H9 (cell line): Measurements from ENCODE around the gene NKX2-2. TPM values are rescaled to one million over a fixed set of nuclear protein-coding genes. Genes with fewer than 3 reads are reported as not detected.

ENCODE experiments used
- DNase-seq: peaks from one replicate; pipeline ENCODE4 v3.0.0-alpha.2; 2017
- H2AFZ ChIP-seq: one replicate; pipeline ENCODE4 v1.6.1; 2013; ENCODE audit warnings: mild to moderate bottlenecking, low read length, control low read depth, moderate library complexity
- H2AK5ac ChIP-seq: 2 replicates; pipeline ENCODE4 v1.6.1; 2013; ENCODE audit warnings: low read length, control low read depth, mixed read lengths; ENCODE audit not compliant: insufficient read length
- H2BK120ac ChIP-seq: one replicate; pipeline ENCODE4 v1.6.1; 2013; ENCODE audit warnings: low read depth, mild to moderate bottlenecking, low read length, control low read depth, inconsistent platforms; ENCODE audit not compliant: poor library complexity, severe bottlenecking
- H2BK12ac ChIP-seq: 2 replicates; pipeline ENCODE4 v1.6.1; 2013; ENCODE audit warnings: low read length, control low read depth, mixed read lengths, low read depth; ENCODE audit not compliant: insufficient read length
- H2BK15ac ChIP-seq: 2 replicates; pipeline ENCODE4 v1.6.1; 2013; ENCODE audit warnings: low read depth, low read length, control low read depth
- H2BK20ac ChIP-seq: one replicate; pipeline ENCODE4 v1.6.1; 2013; ENCODE audit warnings: low read depth, mild to moderate bottlenecking, low read length, control low read depth, inconsistent platforms; ENCODE audit not compliant: poor library complexity, severe bottlenecking
- H2BK5ac ChIP-seq: 2 replicates; pipeline ENCODE4 v1.6.1; 2013; ENCODE audit warnings: low read length, control low read depth, mixed read lengths; ENCODE audit not compliant: insufficient read length
- H3K14ac ChIP-seq: 2 replicates; pipeline ENCODE4 v1.6.1; 2013; ENCODE audit warnings: low read length, control low read depth; ENCODE audit not compliant: insufficient read depth
- H3K18ac ChIP-seq: 2 replicates; pipeline ENCODE4 v1.6.1; 2013; ENCODE audit warnings: low read depth, mild to moderate bottlenecking, mixed read lengths, low read length, control low read depth; ENCODE audit not compliant: insufficient read length
- H3K23ac ChIP-seq: 2 replicates; pipeline ENCODE4 v1.6.1; 2013; ENCODE audit warnings: low read length, control low read depth, mixed read lengths, low read depth; ENCODE audit not compliant: insufficient read length
- H3K23me2 ChIP-seq: 2 replicates; pipeline ENCODE4 v1.6.1; 2013; ENCODE audit warnings: low read depth, mild to moderate bottlenecking, mixed read lengths, low read length, control low read depth; ENCODE audit not compliant: insufficient read length, poor library complexity, severe bottlenecking
- H3K27ac ChIP-seq: 2 replicates; pipeline ENCODE4 v1.5.1; 2013; ENCODE audit warnings: low read length, control low read depth, mixed read lengths, low read depth; ENCODE audit not compliant: insufficient read length
- H3K27me3 ChIP-seq: 2 replicates; pipeline ENCODE4 v1.6.1; 2013; ENCODE audit warnings: low read length, control low read depth, inconsistent platforms; ENCODE audit not compliant: insufficient read depth
- H3K4ac ChIP-seq: 2 replicates; pipeline ENCODE4 v1.6.1; 2013; ENCODE audit warnings: low read depth, mild to moderate bottlenecking, control low read depth, inconsistent platforms, low read length, moderate library complexity
- H3K4me1 ChIP-seq: 2 replicates; pipeline ENCODE4 v1.6.1; 2013; ENCODE audit warnings: low read length, control low read depth, inconsistent platforms; ENCODE audit not compliant: insufficient read depth
- H3K4me2 ChIP-seq: 2 replicates; pipeline ENCODE4 v1.6.1; 2013; ENCODE audit warnings: low read length, control low read depth, mixed read lengths; ENCODE audit not compliant: insufficient read length, insufficient read depth
- H3K56ac ChIP-seq: 2 replicates; pipeline ENCODE4 v1.6.1; 2013; ENCODE audit warnings: low read depth, mild to moderate bottlenecking, mixed read lengths, low read length, control low read depth; ENCODE audit not compliant: insufficient read length
- H3K79me1 ChIP-seq: 2 replicates; pipeline ENCODE4 v1.6.1; 2013; ENCODE audit warnings: low read depth, mild to moderate bottlenecking, moderate library complexity, low read length, control low read depth, inconsistent platforms; ENCODE audit not compliant: insufficient read depth, poor library complexity, severe bottlenecking
- H3K79me2 ChIP-seq: 2 replicates; pipeline ENCODE4 v1.6.1; 2013; ENCODE audit warnings: low read length, control low read depth, inconsistent platforms; ENCODE audit not compliant: insufficient read depth
- H3K9ac ChIP-seq: 2 replicates; pipeline ENCODE4 v1.6.1; 2013; ENCODE audit warnings: low read length, control low read depth, mixed read lengths; ENCODE audit not compliant: insufficient read length; ENCODE audit errors: extremely low read depth
- H3K9me3 ChIP-seq: one replicate; pipeline ENCODE4 v1.6.1; 2013; ENCODE audit warnings: low read depth, low read length, inconsistent platforms; ENCODE audit not compliant: control insufficient read depth
- H3T11ph ChIP-seq: one replicate; pipeline ENCODE4 v1.6.1; 2013; ENCODE audit warnings: mild to moderate bottlenecking, low read length, control low read depth, inconsistent platforms
- H4K20me1 ChIP-seq: one replicate; pipeline ENCODE4 v1.6.1; 2013; ENCODE audit not compliant: control insufficient read depth, insufficient read length, insufficient read depth
- H4K5ac ChIP-seq: 2 replicates; pipeline ENCODE4 v1.6.1; 2013; ENCODE audit warnings: low read depth, mild to moderate bottlenecking, mixed read lengths, low read length, control low read depth; ENCODE audit not compliant: insufficient read length
- H4K8ac ChIP-seq: replicated peaks from 2 replicates; pipeline ENCODE4 v1.6.1; 2013; ENCODE audit warnings: low read length, control low read depth, mixed read lengths, low read depth; ENCODE audit not compliant: insufficient read length
- H4K91ac ChIP-seq: 2 replicates; pipeline ENCODE4 v1.6.1; 2013; ENCODE audit warnings: low read depth, mild to moderate bottlenecking, moderate library complexity, mixed read lengths, low read length, control low read depth; ENCODE audit not compliant: insufficient read length
- H3K27ac Mint-ChIP-seq, 3 experiments: 2 replicates in 2 of 3; 3 replicates in 1 of 3; pipeline ENCODE4 v1.8.0; 2020 to 2021; ENCODE audit warnings: mixed read lengths in 3 of 3, mild to moderate bottlenecking in 1 of 3, moderate library complexity in 1 of 3
- H3K27me3 Mint-ChIP-seq: 2 replicates; pipeline ENCODE4 v1.8.0; 2021; ENCODE audit warnings: low read depth, mild to moderate bottlenecking, moderate library complexity, mixed read lengths
- H3K36me3 Mint-ChIP-seq, 3 experiments: 2 replicates in 2 of 3; 3 replicates in 1 of 3; pipeline ENCODE4 v1.8.0; 2020 to 2021; ENCODE audit warnings: low read depth in 3 of 3, mixed read lengths in 3 of 3; ENCODE audit not compliant: insufficient read depth in 1 of 3
- H3K4me1 Mint-ChIP-seq, 2 experiments: 2 replicates each; pipeline ENCODE4 v1.8.0; 2020; ENCODE audit warnings: mixed read lengths in 2 of 2
- H3K4me3 Mint-ChIP-seq, 2 experiments: 2 replicates in 1 of 2; 3 replicates in 1 of 2; pipeline ENCODE4 v1.8.0; 2020 to 2021; ENCODE audit warnings: mild to moderate bottlenecking in 2 of 2, mixed read lengths in 2 of 2, moderate library complexity in 1 of 2
- H3K9me3 Mint-ChIP-seq, 2 experiments: 2 replicates in 1 of 2; 3 replicates in 1 of 2; pipeline ENCODE4 v1.8.0; 2020; ENCODE audit warnings: mild to moderate bottlenecking in 2 of 2, mixed read lengths in 2 of 2, moderate library complexity in 1 of 2
- CTCF ChIP-seq: fragments of 200-600 bp; sonication (generic); conservative IDR thresholded peaks from 3 replicates; pipeline ENCODE4 v1.8.0; 2021; ENCODE audit warnings: antibody characterized with exemption, mild to moderate bottlenecking
- WGBS: extraction: QIAGEN DNeasy Blood & Tissue Kit; methylation state at CpG from one replicate; pipeline ENCODE4 v1.1.7; 2013; ENCODE audit warnings: missing lambda C conversion rate, low lambda C conversion rate, mixed read lengths; ENCODE audit not compliant: insufficient read length; ENCODE audit errors: extremely low coverage; 5-methylcytosine and 5-hydroxymethylcytosine counted together
- total RNA-seq: library from RNA; stranded (reverse); gene quantifications from 2 replicates; pipeline ENCODE4 v1.2.1, GENCODE V29; 2021

The NKX2-2 gene
- total RNA-seq, 1 experiment from 2014 or later = not detected

GRCh38 chr20:21559305-21559704, 45.4 kb upstream of the NKX2-2 start:
- no peak overlapping the region for H3K23ac ChIP-seq
- H4K5ac ChIP-seq = no peak overlapping the region
- H3K4me2 ChIP-seq = no peak overlapping the region
- no peak overlapping the region for H2AFZ ChIP-seq
- no peak overlapping the region for H3K4ac ChIP-seq
- no peak overlapping the region for H2AK5ac ChIP-seq
- H3K9ac ChIP-seq = no peak overlapping the region
- H4K8ac ChIP-seq = no peak overlapping the region
- H3K4me1 Mint-ChIP-seq = peaks cover 6 to 13% of the 10 kb centered on the region in 2 experiments
- H3K27me3 ChIP-seq = no peaks in the 10 kb centered on the region
- H3K79me2 ChIP-seq = no peaks in the 10 kb centered on the region
- peaks cover 20% of the 10 kb centered on the region for H3K27me3 Mint-ChIP-seq
- H3K79me1 ChIP-seq = no peaks in the 10 kb centered on the region
- no CpG with 5 or more reads among the region's 7 CpGs for WGBS
- no peak for DNase-seq
- no peaks in the 10 kb centered on the region; a peak in 1 of 7 replicates for H3K36me3 Mint-ChIP-seq
- no peak overlapping the region for H3K27ac ChIP-seq
- no peaks in the 10 kb centered on the region for H3K23me2 ChIP-seq
- TF ChIP-seq CTCF = no peak
- H3K9me3 Mint-ChIP-seq = peaks cover 0 to 2% of the 10 kb centered on the region in 2 experiments; a peak in 3 of 5 replicates
- no peak overlapping the region for H2BK12ac ChIP-seq
- H3K9me3 ChIP-seq = no peaks in the 10 kb centered on the region
- no peak overlapping the region for H2BK5ac ChIP-seq
- H3K4me1 ChIP-seq = peaks cover 6% of the 10 kb centered on the region; the same call in 1 of the 2 replicates
- no peak overlapping the region for H2BK20ac ChIP-seq
- no peak overlapping the region for H3K18ac ChIP-seq
- H2BK120ac ChIP-seq = no peak overlapping the region
- H3K56ac ChIP-seq = no peak overlapping the region
- no peaks in the 10 kb centered on the region for H4K20me1 ChIP-seq
- no peak overlapping the region for H2BK15ac ChIP-seq
- no peak overlapping the region for H4K91ac ChIP-seq
- peak overlapping the region in 1 of 3 experiments; percentile 29; a peak in 1 of 7 replicates for H3K27ac Mint-ChIP-seq
- no peak overlapping the region for H3K4me3 Mint-ChIP-seq
- no peak overlapping the region for H3T11ph ChIP-seq
- H3K14ac ChIP-seq = no peak overlapping the region
